Osteoblast (primary cell): ENCODE results near the gene DNAJC3. TPM values are rescaled to one million over a fixed set of nuclear protein-coding genes. Genes with fewer than 3 reads are reported as not detected.

Experiments used
- DNase-seq: peaks from one replicate; pipeline ENCODE4 v3.0.0; 2011; ENCODE audit warnings: low spot score, mixed read lengths; ENCODE audit not compliant: insufficient read length; ENCODE audit errors: missing footprints
- H2AFZ ChIP-seq: 2 replicates; pipeline ENCODE4 v1.6.0; 2011; ENCODE audit warnings: mild to moderate bottlenecking, low read length
- H3K27ac ChIP-seq: 2 replicates; pipeline ENCODE4 v1.5.1; 2011; ENCODE audit warnings: mild to moderate bottlenecking, low read depth, low read length, moderate library complexity
- H3K27me3 ChIP-seq: 2 replicates; pipeline ENCODE4 v1.6.0; 2012; ENCODE audit warnings: mild to moderate bottlenecking, control low read depth, inconsistent platforms, low read length, moderate library complexity; ENCODE audit not compliant: insufficient read depth
- H3K36me3 ChIP-seq: 2 replicates; pipeline ENCODE4 v1.5.1; 2011; ENCODE audit warnings: mild to moderate bottlenecking, low read length, control low read depth, moderate library complexity; ENCODE audit not compliant: insufficient read depth
- H3K4me1 ChIP-seq: 2 replicates; pipeline ENCODE4 v1.5.1; 2011; ENCODE audit warnings: mild to moderate bottlenecking, low read length, control low read depth, moderate library complexity; ENCODE audit not compliant: insufficient read depth
- H3K4me2 ChIP-seq: 2 replicates; pipeline ENCODE4 v1.6.0; 2011; ENCODE audit warnings: mild to moderate bottlenecking, low read length; ENCODE audit not compliant: insufficient read depth
- H3K4me3 ChIP-seq: fragments of 200-600 bp; sonication (generic); 3 replicates; pipeline ENCODE4 v1.5.1; 2012; ENCODE audit warnings: mild to moderate bottlenecking, low read length, inconsistent platforms; ENCODE audit not compliant: insufficient read depth
- H3K79me2 ChIP-seq: 2 replicates; pipeline ENCODE4 v1.6.0; 2012; ENCODE audit warnings: mild to moderate bottlenecking, low read length, control low read depth, inconsistent platforms; ENCODE audit not compliant: insufficient read depth
- H3K9me3 ChIP-seq: 2 replicates; pipeline ENCODE4 v1.5.1; 2011; ENCODE audit warnings: low read depth, low read length, control low read depth
- H4K20me1 ChIP-seq: 2 replicates; pipeline ENCODE4 v1.6.0; 2012; ENCODE audit warnings: mild to moderate bottlenecking, low read length, control low read depth; ENCODE audit not compliant: insufficient read depth
- CTCF ChIP-seq: IDR thresholded peaks from 2 replicates; pipeline ENCODE4 v1.5.1; 2011; ENCODE audit warnings: mild to moderate bottlenecking, low read depth, low read length, moderate library complexity; ENCODE audit errors: extremely low read depth
- total RNA-seq: library from RNA; depleted of rRNA; stranded (reverse); fragments of >200 nt; gene quantifications from 2 replicates; pipeline ENCODE4 v1.2.3, GENCODE V29; 2012

Gene DNAJC3
- total RNA-seq, 1 donor = 58.6 TPM

GRCh38 chr13:95745752-95746151, 68.8 kb downstream of the DNAJC3 start:
- H2AFZ ChIP-seq = no peak overlapping the region
- H4K20me1 ChIP-seq = peaks cover 34% of the 10 kb centered on the region
- no peak for DNase-seq
- no peaks in the 10 kb centered on the region for H3K27me3 ChIP-seq
- H3K79me2 ChIP-seq = peaks cover 52% of the 10 kb centered on the region
- H3K4me2 ChIP-seq = no peak overlapping the region
- H3K4me1 ChIP-seq = no peaks in the 10 kb centered on the region
- H3K9me3 ChIP-seq = no peaks in the 10 kb centered on the region
- H3K27ac ChIP-seq = no peak overlapping the region
- no peaks in the 10 kb centered on the region for H3K36me3 ChIP-seq
- peak; percentile 15 for TF ChIP-seq CTCF
- H3K4me3 ChIP-seq = no peak overlapping the region

- peaks cover 37% of the 10 kb centered on the region for H3K79me2 ChIP-seq
- no peak for DNase-seq
- no peak for TF ChIP-seq CTCF
- H2AFZ ChIP-seq = no peak overlapping the region
- no peak overlapping the region for H3K4me2 ChIP-seq
- H3K36me3 ChIP-seq = no peaks in the 10 kb centered on the region
- no peak overlapping the region for H3K4me3 ChIP-seq
- H3K27ac ChIP-seq = no peak overlapping the region
- no peaks in the 10 kb centered on the region for H3K9me3 ChIP-seq
- H4K20me1 ChIP-seq = peaks cover 14% of the 10 kb centered on the region
- H3K27me3 ChIP-seq = no peaks in the 10 kb centered on the region
- H3K4me1 ChIP-seq = no peaks in the 10 kb centered on the region
Measured at GRCh38 chr13:95749545-95749944, 72.6 kb downstream of the DNAJC3 start.

- no peak overlapping the region for H3K4me2 ChIP-seq
- no peaks in the 10 kb centered on the region for H3K9me3 ChIP-seq
- no peak overlapping the region for H2AFZ ChIP-seq
- H3K79me2 ChIP-seq = peaks cover 18% of the 10 kb centered on the region
- no peak overlapping the region for H3K27ac ChIP-seq
- H3K36me3 ChIP-seq = no peaks in the 10 kb centered on the region
- TF ChIP-seq CTCF = no peak
- H4K20me1 ChIP-seq = no peaks in the 10 kb centered on the region
- DNase-seq = no peak
- no peak overlapping the region for H3K4me3 ChIP-seq
- no peaks in the 10 kb centered on the region for H3K4me1 ChIP-seq
- H3K27me3 ChIP-seq = no peaks in the 10 kb centered on the region
Measured at GRCh38 chr13:95752677-95753076, 75.7 kb downstream of the DNAJC3 start.

GRCh38 chr13:95754069-95754468, 77.1 kb downstream of the DNAJC3 start:
- no peak overlapping the region for H3K27ac ChIP-seq
- TF ChIP-seq CTCF = no peak
- H3K79me2 ChIP-seq = peaks cover 18% of the 10 kb centered on the region
- H3K36me3 ChIP-seq = no peaks in the 10 kb centered on the region
- H3K9me3 ChIP-seq = no peaks in the 10 kb centered on the region
- no peaks in the 10 kb centered on the region for H3K27me3 ChIP-seq
- no peak overlapping the region for H2AFZ ChIP-seq
- no peak for DNase-seq
- H3K4me1 ChIP-seq = no peaks in the 10 kb centered on the region
- H3K4me3 ChIP-seq = no peak overlapping the region
- H4K20me1 ChIP-seq = no peaks in the 10 kb centered on the region
- H3K4me2 ChIP-seq = no peak overlapping the region
